Peyer's patch (tissue), 4 donors: ENCODE data around the gene CACNA2D4. TPM values are rescaled to one million over a fixed set of nuclear protein-coding genes. Genes with fewer than 3 reads are reported as not detected.
A peak's percentile ranks its signal among the peaks of the same experiment; 100 is the strongest.

Experiments
- DNase-seq, 3 donors: peaks; one replicate each; pipeline ENCODE4 v3.0.0-alpha.2; 2017 to 2019
- H3K27ac ChIP-seq, 4 donors: fragments of 200-600 bp; sonication (generic); one replicate each; pipeline ENCODE4 v1.5.1; 2016 to 2019
- H3K27me3 ChIP-seq, 2 donors: fragments of 200-600 bp; sonication (generic); one replicate each; pipeline ENCODE4 v1.5.1; 2019
- H3K36me3 ChIP-seq, 3 donors: fragments of 200-600 bp; sonication (generic); one replicate each; pipeline ENCODE4 v1.5.1; 2016 to 2019
- H3K4me1 ChIP-seq, 4 donors: fragments of 200-600 bp; sonication (generic); one replicate each; pipeline ENCODE4 v1.5.1; 2016 to 2019
- H3K4me3 ChIP-seq, 4 donors: fragments of 200-600 bp; sonication (generic); 1 replicate in 3 of 4; 2 replicates in 1 of 4; pipeline ENCODE4 v1.5.1; 2016 to 2019; ENCODE audit warnings: mild to moderate bottlenecking in 1 of 4
- H3K9me3 ChIP-seq, 4 donors: fragments of 200-600 bp; sonication (generic); one replicate each; pipeline ENCODE4 v1.5.1; 2016 to 2019; ENCODE audit warnings: mild to moderate bottlenecking in 1 of 4
- POLR2A ChIP-seq, 2 donors: fragments of 450-650 bp; IDR thresholded peaks; one replicate each; pipeline ENCODE4 v1.5.1; 2017; ENCODE audit warnings: antibody characterized with exemption in 2 of 2, mild to moderate bottlenecking in 2 of 2, moderate library complexity in 2 of 2
- total RNA-seq, 4 donors: library from RNA; depleted of rRNA; stranded (reverse); fragments of >200 nt; gene quantifications; one replicate each; pipeline ENCODE4 v1.1.0, GENCODE V29; 2016
- TF ChIP-seq, protein P1 (sequence below), 6 experiments: fragments of 450-650 bp in 4 of 6; fragments of 200-600 bp in 2 of 6; sonication (generic) in 1 of 6; IDR thresholded peaks; one replicate each; pipeline ENCODE4 v1.5.1; 2017 to 2019; ENCODE audit warnings: antibody characterized with exemption in 6 of 6, mild to moderate bottlenecking in 3 of 6, moderate library complexity in 1 of 6

Gene CACNA2D4
- total RNA-seq, 4 donors from 2014 or later, result 9.5 to 19.3 (median 12.3) TPM

DNA sequence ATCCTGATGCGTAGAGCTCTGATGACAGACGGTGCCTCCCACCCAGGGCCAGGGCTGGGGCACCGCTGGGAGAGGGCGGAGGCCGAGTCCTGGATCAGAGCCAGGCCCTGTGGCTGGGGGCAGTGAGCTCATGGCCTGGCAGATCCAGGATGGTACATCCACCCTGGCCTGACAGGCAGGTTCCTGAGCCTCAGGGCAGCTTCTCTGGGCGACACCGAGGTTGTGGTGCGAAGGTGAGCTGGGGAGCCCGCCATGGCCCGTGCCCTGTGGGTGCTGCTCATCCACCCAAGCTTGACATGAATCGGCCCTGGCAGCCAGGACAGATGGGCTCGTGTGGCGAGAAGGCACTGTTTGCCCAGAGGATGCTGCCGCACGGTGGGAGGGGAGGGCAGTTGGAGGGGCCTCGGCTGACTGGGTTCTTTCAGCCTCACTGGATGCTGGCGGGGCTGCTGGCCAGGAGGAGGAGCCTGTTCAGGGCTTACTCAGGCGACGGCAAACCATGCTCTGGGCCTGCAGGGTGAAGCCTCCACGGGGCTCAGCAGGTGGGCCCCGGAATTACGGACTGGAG is 81.5 kb downstream of the CACNA2D4 start:
- no peaks in the 10 kb centered on the region for H3K9me3 ChIP-seq
- no peak for TF ChIP-seq POLR2A (IDR thresholded peaks at IDR 0.05)
- TF ChIP-seq, protein P1, sequence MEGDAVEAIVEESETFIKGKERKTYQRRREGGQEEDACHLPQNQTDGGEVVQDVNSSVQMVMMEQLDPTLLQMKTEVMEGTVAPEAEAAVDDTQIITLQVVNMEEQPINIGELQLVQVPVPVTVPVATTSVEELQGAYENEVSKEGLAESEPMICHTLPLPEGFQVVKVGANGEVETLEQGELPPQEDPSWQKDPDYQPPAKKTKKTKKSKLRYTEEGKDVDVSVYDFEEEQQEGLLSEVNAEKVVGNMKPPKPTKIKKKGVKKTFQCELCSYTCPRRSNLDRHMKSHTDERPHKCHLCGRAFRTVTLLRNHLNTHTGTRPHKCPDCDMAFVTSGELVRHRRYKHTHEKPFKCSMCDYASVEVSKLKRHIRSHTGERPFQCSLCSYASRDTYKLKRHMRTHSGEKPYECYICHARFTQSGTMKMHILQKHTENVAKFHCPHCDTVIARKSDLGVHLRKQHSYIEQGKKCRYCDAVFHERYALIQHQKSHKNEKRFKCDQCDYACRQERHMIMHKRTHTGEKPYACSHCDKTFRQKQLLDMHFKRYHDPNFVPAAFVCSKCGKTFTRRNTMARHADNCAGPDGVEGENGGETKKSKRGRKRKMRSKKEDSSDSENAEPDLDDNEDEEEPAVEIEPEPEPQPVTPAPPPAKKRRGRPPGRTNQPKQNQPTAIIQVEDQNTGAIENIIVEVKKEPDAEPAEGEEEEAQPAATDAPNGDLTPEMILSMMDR (IDR thresholded peaks at IDR 0.05), result no peak
- no peaks in the 10 kb centered on the region for H3K27me3 ChIP-seq
- no peak overlapping the region for H3K4me3 ChIP-seq
- H3K36me3 ChIP-seq, result no peaks in the 10 kb centered on the region
- peak in 1 of 3 donors; percentile 34 for DNase-seq
- no peak overlapping the region for H3K27ac ChIP-seq
- H3K4me1 ChIP-seq, result no peaks in the 10 kb centered on the region

DNA sequence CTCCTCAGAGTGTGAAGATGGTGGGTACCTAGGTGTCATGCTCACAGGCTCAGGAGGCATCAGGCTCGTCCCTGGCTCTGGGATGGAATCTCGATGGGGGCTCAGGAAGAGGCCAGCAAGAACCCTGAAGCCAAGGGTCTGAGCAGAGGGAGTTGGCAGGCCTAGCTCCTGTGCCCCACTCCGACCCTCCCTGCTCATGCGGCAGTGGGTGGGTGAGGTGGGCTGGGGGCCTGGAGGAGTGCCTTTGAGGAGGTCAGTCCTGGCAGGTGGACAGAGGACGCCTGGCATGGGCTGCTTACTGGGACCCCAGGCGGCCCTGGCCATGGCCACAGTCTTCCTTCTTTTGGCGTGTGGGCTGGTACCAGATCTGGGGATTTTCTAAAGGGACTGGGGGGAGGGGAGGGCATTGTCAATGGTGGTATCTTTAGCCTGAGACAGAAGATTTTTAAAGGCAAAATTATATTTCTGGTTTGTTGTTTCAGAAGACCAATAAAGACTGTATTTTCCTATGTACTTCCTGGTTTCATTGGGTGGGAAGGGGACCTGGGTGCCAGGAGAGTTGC is 82.1 kb downstream of the CACNA2D4 start:
- no peak for TF ChIP-seq POLR2A (IDR thresholded peaks at IDR 0.05)
- TF ChIP-seq, protein P1 (IDR thresholded peaks at IDR 0.05), result no peak
- H3K36me3 ChIP-seq, result no peaks in the 10 kb centered on the region
- no peak for DNase-seq
- no peak overlapping the region for H3K4me3 ChIP-seq
- H3K27me3 ChIP-seq, result no peaks in the 10 kb centered on the region
- no peaks in the 10 kb centered on the region for H3K9me3 ChIP-seq
- no peak overlapping the region for H3K27ac ChIP-seq
- no peaks in the 10 kb centered on the region for H3K4me1 ChIP-seq

DNA sequence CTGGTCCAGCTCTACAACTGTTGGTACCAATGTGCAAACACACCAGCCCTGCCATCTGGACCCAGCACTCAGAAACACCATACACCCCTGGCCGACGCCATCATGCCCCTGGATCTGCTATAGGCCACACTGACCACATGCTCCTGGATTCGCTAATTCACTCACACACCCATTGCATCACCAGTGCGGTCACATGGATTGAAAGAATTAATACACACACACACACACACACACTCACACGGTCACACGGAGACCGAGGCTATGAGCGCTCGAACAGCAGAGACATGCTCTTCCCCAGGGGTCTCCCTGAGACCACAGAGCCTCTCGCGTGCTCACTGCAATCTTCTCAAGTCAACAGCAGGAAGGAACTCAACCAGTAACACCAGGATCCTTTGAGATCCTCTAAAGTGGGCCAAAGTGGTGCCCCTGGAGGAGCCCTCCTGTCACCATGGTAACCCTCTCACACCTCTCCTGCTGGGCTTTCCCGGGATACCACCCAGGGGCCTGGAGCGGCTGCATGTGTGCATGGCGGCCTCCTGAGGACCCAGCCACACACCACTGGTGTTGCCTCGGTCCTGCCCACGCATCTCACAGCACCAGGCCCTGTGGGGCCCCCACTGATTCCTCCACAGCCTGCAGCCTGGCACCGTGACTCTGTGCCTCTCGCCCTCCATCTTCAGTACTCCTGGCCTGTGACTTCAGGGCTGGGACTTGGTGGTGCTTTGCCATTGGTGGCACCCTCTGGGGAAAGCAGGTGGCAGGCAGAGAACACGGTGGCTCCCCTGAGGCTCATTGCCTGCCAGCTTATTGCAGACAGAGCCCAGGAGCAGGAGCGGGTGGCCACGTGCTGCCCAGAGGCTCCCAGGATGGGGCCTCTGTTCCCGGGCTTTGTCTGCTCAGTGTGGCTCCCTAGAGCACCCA is 83.0 kb downstream of the CACNA2D4 start:
- no peaks in the 10 kb centered on the region for H3K27me3 ChIP-seq
- TF ChIP-seq POLR2A (IDR thresholded peaks at IDR 0.05), result no peak
- TF ChIP-seq, protein P1 (IDR thresholded peaks at IDR 0.05), result no peak
- no peaks in the 10 kb centered on the region for H3K36me3 ChIP-seq
- no peaks in the 10 kb centered on the region for H3K9me3 ChIP-seq
- DNase-seq, result no peak
- H3K4me3 ChIP-seq, result no peak overlapping the region
- H3K4me1 ChIP-seq, result no peaks in the 10 kb centered on the region
- no peak overlapping the region for H3K27ac ChIP-seq

DNA sequence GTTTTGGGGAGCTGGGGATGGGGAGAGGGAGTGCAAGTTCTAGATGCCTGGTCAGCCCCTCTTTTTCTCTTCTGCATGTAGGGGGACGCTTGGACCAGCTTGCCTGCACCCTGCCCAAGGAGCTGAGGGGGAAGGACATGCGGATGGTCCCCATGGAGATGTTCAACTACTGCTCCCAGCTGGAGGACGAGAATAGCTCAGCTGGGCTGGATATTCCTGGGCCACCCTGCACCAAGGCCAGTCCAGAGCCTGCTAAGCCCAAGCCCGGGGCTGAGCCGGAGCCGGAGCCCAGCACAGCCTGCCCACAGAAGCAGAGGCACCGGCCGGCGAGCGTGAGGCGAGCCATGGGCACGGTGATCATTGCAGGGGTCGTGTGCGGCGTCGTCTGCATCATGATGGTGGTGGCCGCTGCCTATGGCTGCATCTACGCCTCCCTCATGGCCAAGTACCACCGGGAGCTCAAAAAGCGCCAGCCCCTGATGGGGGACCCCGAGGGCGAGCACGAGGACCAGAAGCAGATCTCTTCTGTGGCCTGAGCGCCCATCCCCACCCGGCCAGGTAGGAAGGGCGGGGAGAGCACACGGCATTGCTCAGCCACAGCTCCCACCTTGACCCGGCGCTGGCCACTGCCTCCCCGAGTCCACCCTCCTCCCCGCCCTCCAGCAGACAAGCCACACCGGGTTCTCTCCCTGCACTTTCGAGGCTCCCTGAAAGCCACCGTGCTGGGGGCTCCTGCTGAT is 84.1 kb downstream of the CACNA2D4 start:
- no peak for DNase-seq
- TF ChIP-seq POLR2A (IDR thresholded peaks at IDR 0.05), result no peak
- TF ChIP-seq, protein P1 (IDR thresholded peaks at IDR 0.05), result no peak
- Histone ChIP-seq H3K9me3 (no peaks in the 10 kb centered on the region), H3K36me3 (no peaks in the 10 kb centered on the region), H3K27ac (no peak overlapping the region), H3K27me3 (no peaks in the 10 kb centered on the region), H3K4me1 (no peaks in the 10 kb centered on the region), H3K4me3 (no peak overlapping the region)

DNA sequence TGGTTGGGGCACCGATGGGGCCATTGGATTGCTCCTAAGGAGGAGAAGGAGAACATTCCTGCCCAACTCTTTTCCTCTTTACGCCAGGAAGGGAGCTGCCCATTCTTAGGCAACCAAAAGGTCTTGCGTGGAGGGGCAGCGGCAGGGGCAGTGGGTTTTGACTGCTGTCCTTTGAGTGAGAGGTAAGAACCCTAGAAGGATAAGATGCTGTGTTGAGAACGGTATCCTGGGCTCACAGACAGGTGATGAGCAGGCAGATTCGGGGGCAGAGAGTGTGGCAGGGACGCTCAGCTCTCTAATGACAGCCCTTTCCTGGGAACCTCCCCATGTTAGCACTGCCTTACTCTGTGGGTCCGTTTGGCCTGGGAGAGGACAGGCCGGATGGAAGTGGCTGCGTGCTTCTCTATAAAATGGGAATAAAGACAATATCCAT is 84.8 kb downstream of the CACNA2D4 start:
- no peak for DNase-seq
- Histone ChIP-seq H3K4me3 (no peak overlapping the region), H3K27ac (no peak overlapping the region), H3K27me3 (no peaks in the 10 kb centered on the region), H3K36me3 (no peaks in the 10 kb centered on the region), H3K4me1 (no peaks in the 10 kb centered on the region), H3K9me3 (no peaks in the 10 kb centered on the region)
- no peak for TF ChIP-seq POLR2A (IDR thresholded peaks at IDR 0.05)
- TF ChIP-seq, protein P1 (IDR thresholded peaks at IDR 0.05), result no peak
